ENCODE results near the gene HAUS5. TPM values are rescaled to one million over a fixed set of nuclear protein-coding genes. Genes with fewer than 3 reads are reported as not detected.

The HAUS5 gene
- total RNA-seq, 1 experiment from 2014 or later = 32.9 TPM

DNA sequence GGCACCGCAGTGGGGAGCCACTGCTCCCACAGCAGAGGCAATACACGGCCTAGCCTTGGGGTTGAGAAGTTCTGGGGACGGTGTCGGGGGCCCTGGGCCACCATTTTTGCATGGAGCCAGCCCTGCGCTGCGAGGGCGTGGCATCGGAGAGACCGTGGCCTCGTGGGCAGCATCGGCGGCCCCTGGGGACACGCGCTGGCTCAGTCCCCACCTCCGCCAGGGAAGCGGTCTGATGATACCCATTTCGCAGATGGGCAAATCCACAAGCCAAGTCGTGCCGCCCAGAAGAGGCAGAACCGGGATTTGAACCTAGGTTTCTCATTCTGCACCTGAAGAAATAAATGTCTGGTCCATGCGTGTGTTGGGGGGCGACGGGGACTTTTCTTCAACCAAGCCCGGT, 52.6 kb downstream of the HAUS5 start:
- no peak overlapping the region for H3K56ac ChIP-seq (ENCODE audit: insufficient read length, low read depth, low read length)
- WGBS (ENCODE audit: extremely low coverage, insufficient read length, low lambda C conversion rate) = no CpG with 5 or more reads among the region's 24 CpGs
- no peaks in the 10 kb centered on the region for H3K9me3 Mint-ChIP-seq

More for the DNA sequence above, 52.6 kb downstream of the HAUS5 start:
- H3K14ac ChIP-seq (ENCODE audit: insufficient read depth, low read length) = no peak overlapping the region
- no peak overlapping the region for H3K4ac ChIP-seq (ENCODE audit: low read depth, low read length)
- TF ChIP-seq, protein P1, sequence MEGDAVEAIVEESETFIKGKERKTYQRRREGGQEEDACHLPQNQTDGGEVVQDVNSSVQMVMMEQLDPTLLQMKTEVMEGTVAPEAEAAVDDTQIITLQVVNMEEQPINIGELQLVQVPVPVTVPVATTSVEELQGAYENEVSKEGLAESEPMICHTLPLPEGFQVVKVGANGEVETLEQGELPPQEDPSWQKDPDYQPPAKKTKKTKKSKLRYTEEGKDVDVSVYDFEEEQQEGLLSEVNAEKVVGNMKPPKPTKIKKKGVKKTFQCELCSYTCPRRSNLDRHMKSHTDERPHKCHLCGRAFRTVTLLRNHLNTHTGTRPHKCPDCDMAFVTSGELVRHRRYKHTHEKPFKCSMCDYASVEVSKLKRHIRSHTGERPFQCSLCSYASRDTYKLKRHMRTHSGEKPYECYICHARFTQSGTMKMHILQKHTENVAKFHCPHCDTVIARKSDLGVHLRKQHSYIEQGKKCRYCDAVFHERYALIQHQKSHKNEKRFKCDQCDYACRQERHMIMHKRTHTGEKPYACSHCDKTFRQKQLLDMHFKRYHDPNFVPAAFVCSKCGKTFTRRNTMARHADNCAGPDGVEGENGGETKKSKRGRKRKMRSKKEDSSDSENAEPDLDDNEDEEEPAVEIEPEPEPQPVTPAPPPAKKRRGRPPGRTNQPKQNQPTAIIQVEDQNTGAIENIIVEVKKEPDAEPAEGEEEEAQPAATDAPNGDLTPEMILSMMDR (conservative IDR thresholded peaks at IDR 0.05) = no peak
- no peak overlapping the region for H3K27ac ChIP-seq (ENCODE audit: insufficient read length, low read depth, low read length)
- Mint-ChIP-seq H3K4me1 (peaks cover 4% of the 10 kb centered on the region in 2 experiments; a peak in 2 of 4 replicates), H3K27me3 (ENCODE audit: low read depth) (peaks cover 9% of the 10 kb centered on the region), H3K36me3 (ENCODE audit: insufficient read depth in 1 of 3, low read depth in 3 of 3) (peaks cover 19 to 41% (median 33%) of the 10 kb centered on the region in 3 experiments), H3K4me3 (no peak overlapping the region), H3K27ac (no peak overlapping the region)
- no peaks in the 10 kb centered on the region for H4K20me1 ChIP-seq (ENCODE audit: control insufficient read depth, insufficient read depth, insufficient read length)
- H3K4me2 ChIP-seq (ENCODE audit: insufficient read depth, insufficient read length, low read length) = no peak overlapping the region
- H3K79me1 ChIP-seq (ENCODE audit: insufficient read depth, low read depth, low read length, poor library complexity, severe bottlenecking) = no peaks in the 10 kb centered on the region
- H3K9me3 ChIP-seq (ENCODE audit: control insufficient read depth, low read depth, low read length) = no peaks in the 10 kb centered on the region
- H3K4me1 ChIP-seq (ENCODE audit: insufficient read depth, low read length) = no peaks in the 10 kb centered on the region
- H2BK15ac ChIP-seq (ENCODE audit: low read depth, low read length) = no peak overlapping the region
- no peaks in the 10 kb centered on the region for H3K23me2 ChIP-seq (ENCODE audit: insufficient read length, low read depth, low read length, poor library complexity, severe bottlenecking)
- H3K27me3 ChIP-seq (ENCODE audit: insufficient read depth, low read length) = no peaks in the 10 kb centered on the region
- no peak overlapping the region for H3T11ph ChIP-seq (ENCODE audit: low read length)
- no peak overlapping the region for H4K5ac ChIP-seq (ENCODE audit: insufficient read length, low read depth, low read length)
- H4K8ac ChIP-seq (replicated peaks; ENCODE audit: insufficient read length, low read depth, low read length) = no peak overlapping the region
- H3K79me2 ChIP-seq (ENCODE audit: insufficient read depth, low read length) = no peaks in the 10 kb centered on the region
- H3K9ac ChIP-seq (ENCODE audit: extremely low read depth, insufficient read length, low read length) = no peak overlapping the region
- H3K23ac ChIP-seq (ENCODE audit: insufficient read length, low read depth, low read length) = no peak overlapping the region
- no peak overlapping the region for H3K18ac ChIP-seq (ENCODE audit: insufficient read length, low read depth, low read length)
- no peak overlapping the region for H4K91ac ChIP-seq (ENCODE audit: insufficient read length, low read depth, low read length)
- no peak overlapping the region for H2AK5ac ChIP-seq (ENCODE audit: insufficient read length, low read length)
- no peak overlapping the region for H2BK120ac ChIP-seq (ENCODE audit: low read depth, low read length, poor library complexity, severe bottlenecking)
- H2BK12ac ChIP-seq (ENCODE audit: insufficient read length, low read depth, low read length) = no peak overlapping the region
- no peak overlapping the region for H2AFZ ChIP-seq (ENCODE audit: low read length)
- H2BK5ac ChIP-seq (ENCODE audit: insufficient read length, low read length) = no peak overlapping the region
- no peak for DNase-seq
- H2BK20ac ChIP-seq (ENCODE audit: low read depth, low read length, poor library complexity, severe bottlenecking) = no peak overlapping the region

Data from H9 (cell line).